HG03135 (cell line): Measurements from ENCODE around the gene INSRR.

Experiments
- ATAC-seq: cut with Tn5 transposase; IDR thresholded peaks from one replicate; pipeline ENCODE4 v1.9.1; 2021; ENCODE audit warnings: mild to moderate bottlenecking, moderate library complexity; ENCODE audit not compliant: unreplicated experiment

Gene INSRR

DNA sequence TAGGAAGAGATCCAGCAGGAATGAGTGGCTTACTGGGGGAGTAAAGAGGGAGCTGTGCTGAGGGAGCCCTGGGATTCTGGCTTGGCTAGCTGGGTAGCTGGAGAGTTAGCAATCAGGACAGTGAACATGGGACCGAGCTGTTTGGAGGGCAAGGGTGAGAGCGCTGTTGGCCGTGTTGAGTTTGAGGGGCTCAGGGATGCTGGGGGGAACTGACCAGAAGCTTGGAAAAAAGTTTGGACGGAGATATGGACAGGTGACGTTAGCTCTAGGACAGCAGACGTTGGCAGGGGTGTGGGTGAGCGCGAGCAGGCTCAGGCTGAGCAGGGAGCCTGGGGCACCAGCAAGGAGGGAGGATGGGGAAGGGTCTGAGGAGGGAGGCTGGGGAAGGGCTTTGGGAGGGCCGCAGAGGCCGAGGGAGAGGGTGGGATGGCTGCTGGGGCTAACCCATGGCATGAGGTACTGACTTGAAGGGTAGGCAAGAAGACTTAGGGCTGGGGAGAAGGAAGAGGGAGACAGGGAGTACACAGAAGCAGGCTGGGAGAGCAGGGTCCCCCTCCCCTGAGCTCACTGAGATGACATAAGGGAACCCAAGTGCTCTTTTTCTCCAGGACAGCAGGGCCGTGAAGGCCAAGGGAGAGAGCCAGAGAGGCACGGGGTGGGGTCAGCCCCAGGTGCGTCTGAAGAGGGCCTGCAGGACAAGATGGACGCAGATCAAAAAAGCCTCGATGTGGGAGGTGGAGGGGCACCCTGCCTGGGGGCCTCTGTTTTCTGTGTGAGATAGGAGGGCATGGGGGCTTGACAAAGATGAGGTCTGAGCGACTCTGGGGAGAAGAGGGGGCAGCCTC is 50.5 kb downstream of the INSRR start:
- no peak for ATAC-seq

DNA sequence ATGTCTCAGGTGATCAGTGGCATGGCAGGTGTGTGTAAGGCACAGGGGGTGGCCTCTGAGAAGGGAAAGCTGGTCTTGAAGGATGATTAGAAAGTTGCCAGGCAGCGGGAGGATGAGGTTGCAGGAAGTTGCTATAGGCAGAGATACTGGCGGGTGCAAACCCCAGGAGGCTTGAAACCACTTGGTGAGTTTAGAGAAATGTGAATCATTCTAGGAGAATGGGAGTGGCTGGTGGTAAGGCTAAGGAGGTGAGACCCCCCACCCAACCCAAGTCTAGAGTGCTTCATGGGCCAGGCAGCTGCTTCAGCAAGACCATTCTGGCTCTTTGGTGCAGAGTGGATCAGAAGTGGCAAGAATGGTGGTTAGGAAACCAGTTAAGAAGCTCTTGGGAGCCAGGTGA is 51.3 kb downstream of the INSRR start:
- no peak for ATAC-seq

- no peak for ATAC-seq
These were observed 52.1 kb downstream of the INSRR start for GRCh38 chr1:156806512-156807440.

DNA sequence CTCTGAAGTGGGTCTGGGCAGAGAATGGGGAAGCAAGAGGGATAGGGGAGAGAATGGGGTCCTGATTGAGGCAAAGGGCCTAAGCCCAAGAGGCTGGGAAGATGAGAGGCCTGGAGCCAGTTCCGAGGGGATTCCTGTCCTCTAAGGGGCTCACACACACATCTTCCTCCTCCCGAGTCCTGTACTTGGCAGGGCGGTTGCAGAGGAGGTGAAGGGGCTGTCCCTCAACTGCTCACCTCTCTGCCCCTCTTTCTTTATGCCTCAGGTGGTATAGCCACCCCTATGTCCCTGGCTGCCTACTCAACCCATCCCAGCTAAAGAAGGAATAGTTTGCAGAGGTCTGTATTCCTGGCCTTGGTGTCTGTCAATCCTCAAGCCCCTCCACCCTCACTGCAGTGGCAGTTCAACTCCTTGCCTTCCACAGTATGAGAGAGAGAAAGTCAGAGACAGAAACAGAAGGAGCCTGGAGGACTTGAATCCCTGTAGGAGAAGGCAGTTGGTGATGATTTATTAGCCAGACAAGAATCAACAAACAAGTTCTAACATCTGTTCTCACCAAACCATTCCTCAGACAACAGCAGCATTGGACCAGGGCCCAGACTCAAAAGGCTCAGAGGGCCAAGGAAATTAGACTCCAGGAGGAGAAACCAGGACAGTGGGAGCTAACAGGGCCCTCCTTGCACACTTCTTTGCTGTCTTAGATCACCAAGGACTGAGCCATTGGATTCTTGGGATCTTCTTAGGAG is 53.0 kb downstream of the INSRR start:
- no peak for ATAC-seq

- no peak for ATAC-seq
These were observed 54.2 kb downstream of the INSRR start for GRCh38 chr1:156804572-156805243.

GRCh38 chr1:156804026-156804425 is 54.9 kb downstream of the INSRR start:
- no peak for ATAC-seq

- ATAC-seq: no peak
These were observed 55.6 kb downstream of the INSRR start for GRCh38 chr1:156803086-156803851.

- no peak for ATAC-seq
These were observed 56.4 kb downstream of the INSRR start for GRCh38 chr1:156802421-156802935.

GRCh38 chr1:156801409-156802121 is 57.4 kb downstream of the INSRR start:
- ATAC-seq: no peak

DNA sequence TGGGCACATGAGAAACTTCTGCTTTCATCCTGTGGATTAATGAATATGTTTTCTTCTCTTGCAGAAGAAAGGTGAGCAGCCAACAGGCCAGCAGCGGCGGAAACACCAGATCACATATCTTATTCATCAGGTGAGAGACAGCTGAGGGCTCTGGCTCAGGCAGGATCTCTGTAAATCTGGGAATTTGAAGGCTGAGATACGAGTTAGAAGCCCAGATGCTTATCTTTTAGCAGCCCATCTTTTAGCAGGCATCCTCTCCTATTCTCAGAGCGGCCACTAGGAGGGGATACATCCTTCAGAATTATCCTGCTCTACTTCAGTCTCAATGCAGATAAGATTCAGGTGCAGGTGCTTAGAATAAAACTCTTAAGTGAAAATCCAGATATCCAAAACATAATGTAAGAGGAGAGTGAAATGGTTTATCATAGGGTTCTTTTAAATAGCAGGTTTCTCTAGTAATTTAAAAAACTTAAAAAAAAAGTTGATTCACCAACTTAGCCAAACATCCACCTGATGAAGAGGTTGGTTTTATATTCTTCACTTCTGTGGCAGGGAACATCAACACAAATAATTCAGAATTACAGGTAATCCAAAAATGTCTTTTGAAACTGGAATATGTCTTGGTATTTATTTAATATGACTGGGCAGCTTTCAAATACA is 61.6 kb downstream of the INSRR start:
- no peak for ATAC-seq

- ATAC-seq: no peak
These were observed 62.4 kb downstream of the INSRR start for GRCh38 chr1:156796340-156797097.

- ATAC-seq: no peak
These were observed 63.1 kb downstream of the INSRR start for GRCh38 chr1:156795787-156796186.

DNA sequence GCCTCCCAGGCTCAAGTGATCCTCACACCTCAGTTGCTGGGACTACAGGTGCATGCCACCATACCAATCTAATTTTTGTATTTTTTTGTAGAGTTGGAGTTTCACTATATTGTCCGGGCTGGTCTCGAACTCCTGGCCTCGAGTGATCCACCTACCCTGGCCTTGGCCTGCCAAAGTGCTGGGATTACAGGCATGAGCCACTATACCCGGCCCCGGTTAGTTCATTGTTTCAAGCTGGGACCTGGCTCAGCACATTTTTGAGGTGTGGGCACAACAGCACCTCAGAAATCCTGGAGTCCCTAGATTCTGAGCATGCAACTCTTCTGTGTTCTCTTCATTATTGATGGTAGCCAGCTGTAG is 63.6 kb downstream of the INSRR start:
- no peak for ATAC-seq

- ATAC-seq: no peak
These were observed 64.2 kb downstream of the INSRR start for GRCh38 chr1:156794506-156795373.
